ENCODE measurements around the gene ZAP70. TPM values are rescaled to one million over a fixed set of nuclear protein-coding genes. Genes with fewer than 3 reads are reported as not detected.

The ZAP70 gene
- total RNA-seq, 1 donor from 2014 or later, result 1.7 TPM

GRCh38 chr2:97741251-97741650 lies 27.9 kb downstream of the ZAP70 start:
- intact Hi-C loops (cut with micrococcal nuclease), result no loop called here
- ATAC-seq (no peak), DNase-seq (peak; percentile 20)

- DNase-seq (no peak), ATAC-seq (no peak)
- intact Hi-C loops (cut with micrococcal nuclease), result no loop called here
Measured at GRCh38 chr2:97741686-97742085, 28.3 kb downstream of the ZAP70 start.

- intact Hi-C loops (cut with micrococcal nuclease), result no loop called here
- peak; percentile 62 for DNase-seq
- ATAC-seq, result peak; percentile 86
Measured at GRCh38 chr2:97742381-97742847, 29.0 kb downstream of the ZAP70 start.

- no peak for DNase-seq
- no peak for ATAC-seq
- intact Hi-C loops (cut with micrococcal nuclease), result no loop called here
Measured at GRCh38 chr2:97743913-97744312, 30.5 kb downstream of the ZAP70 start.

- ATAC-seq (no peak), DNase-seq (no peak)
- intact Hi-C loops (cut with micrococcal nuclease), result no loop called here
Measured at GRCh38 chr2:97745474-97746174, 32.2 kb downstream of the ZAP70 start.

GRCh38 chr2:97747285-97747684 lies 33.9 kb downstream of the ZAP70 start:
- DNase-seq (no peak), ATAC-seq (no peak)
- intact Hi-C loops (cut with micrococcal nuclease), result no loop called here

- intact Hi-C loops (cut with micrococcal nuclease), result no loop called here
- DNase-seq (no peak), ATAC-seq (peak; percentile 20)
Measured at GRCh38 chr2:97747716-97748115, 34.3 kb downstream of the ZAP70 start.

GRCh38 chr2:97749581-97749980 lies 36.2 kb downstream of the ZAP70 start:
- no peak for ATAC-seq
- intact Hi-C loops (cut with micrococcal nuclease), result no loop called here
- DNase-seq, result no peak

- ATAC-seq (no peak), DNase-seq (no peak)
- intact Hi-C loops (cut with micrococcal nuclease), result no loop called here
Measured at GRCh38 chr2:97750017-97750416, 36.6 kb downstream of the ZAP70 start.

- DNase-seq (peak; percentile 52), ATAC-seq (peak; percentile 88)
- intact Hi-C loops (cut with micrococcal nuclease), result no loop called here
Measured at GRCh38 chr2:97751752-97752151, 38.4 kb downstream of the ZAP70 start.

- intact Hi-C loops (cut with micrococcal nuclease), result no loop called here
- DNase-seq, result no peak
- ATAC-seq, result no peak
Measured at GRCh38 chr2:97752342-97753334, 39.3 kb downstream of the ZAP70 start.

- intact Hi-C loops (cut with micrococcal nuclease), result no loop called here
- DNase-seq (no peak), ATAC-seq (peak; percentile 11)
Measured at GRCh38 chr2:97754690-97755346, 41.4 kb downstream of the ZAP70 start.

GRCh38 chr2:97755491-97755890 lies 42.1 kb downstream of the ZAP70 start:
- intact Hi-C loops (cut with micrococcal nuclease), result no loop called here
- DNase-seq (no peak), ATAC-seq (no peak)

GRCh38 chr2:97757062-97757461 lies 43.7 kb downstream of the ZAP70 start:
- ATAC-seq (no peak), DNase-seq (no peak)
- intact Hi-C loops (cut with micrococcal nuclease), result no loop called here

- no peak for ATAC-seq
Measured at GRCh38 chr2:97758131-97758705, 44.8 kb downstream of the ZAP70 start.

GRCh38 chr2:97759727-97760407 lies 46.5 kb downstream of the ZAP70 start:
- ATAC-seq (no peak), DNase-seq (no peak)
- intact Hi-C loops (cut with micrococcal nuclease), result no loop called here

More at GRCh38 chr2:97758131-97758705, 44.8 kb downstream of the ZAP70 start:
- intact Hi-C loops (cut with micrococcal nuclease), result no loop called here
- DNase-seq, result no peak

GRCh38 chr2:97760480-97761049 lies 47.2 kb downstream of the ZAP70 start:
- intact Hi-C loops (cut with micrococcal nuclease), result no loop called here

GRCh38 chr2:97761192-97761591 lies 47.8 kb downstream of the ZAP70 start:
- ATAC-seq, result no peak
- intact Hi-C loops (cut with micrococcal nuclease), result no loop called here
- no peak for DNase-seq

More at GRCh38 chr2:97760480-97761049, 47.2 kb downstream of the ZAP70 start:
- ATAC-seq (no peak), DNase-seq (no peak)
